Hepatocyte (in vitro differentiated cells): ENCODE measurements around the gene SLC25A33. TPM values are rescaled to one million over a fixed set of nuclear protein-coding genes. Genes with fewer than 3 reads are reported as not detected.

Experiments used
- DNase-seq: peaks from one replicate; pipeline ENCODE4 v3.0.0-alpha.2; 2016; ENCODE audit warnings: low spot score
- H2AFZ ChIP-seq: fragments of 200-600 bp; sonication (generic); 2 replicates; pipeline ENCODE4 v1.6.0; 2016; ENCODE audit warnings: antibody characterized with exemption, mild to moderate bottlenecking
- H3K27ac ChIP-seq: fragments of 200-600 bp; sonication (generic); 2 replicates; pipeline ENCODE4 v1.5.1; 2016; ENCODE audit warnings: mild to moderate bottlenecking
- H3K27me3 ChIP-seq: fragments of 200-600 bp; sonication (generic); 2 replicates; pipeline ENCODE4 v1.6.1; 2016
- H3K36me3 ChIP-seq: fragments of 200-600 bp; sonication (generic); replicated peaks from 2 replicates; pipeline ENCODE4 v1.5.1; 2016; ENCODE audit warnings: low read depth; ENCODE audit not compliant: insufficient read depth
- H3K4me1 ChIP-seq: fragments of 200-600 bp; sonication (generic); 2 replicates; pipeline ENCODE4 v1.5.1; 2016; ENCODE audit warnings: mild to moderate bottlenecking, moderate library complexity; ENCODE audit not compliant: insufficient read depth
- H3K4me2 ChIP-seq: fragments of 200-600 bp; sonication (generic); 2 replicates; pipeline ENCODE4 v1.6.0; 2016
- H3K4me3 ChIP-seq: fragments of 200-600 bp; sonication (generic); 2 replicates; pipeline ENCODE4 v1.5.1; 2016; ENCODE audit warnings: mild to moderate bottlenecking
- H3K79me2 ChIP-seq: fragments of 200-600 bp; sonication (generic); 2 replicates; pipeline ENCODE4 v1.6.0; 2017; ENCODE audit warnings: mild to moderate bottlenecking
- H3K9me2 ChIP-seq: fragments of 200-600 bp; sonication (generic); replicated peaks from 2 replicates; pipeline ENCODE4 v1.6.0; 2017; ENCODE audit warnings: mild to moderate bottlenecking; ENCODE audit not compliant: insufficient read depth
- H3K9me3 ChIP-seq: fragments of 200-600 bp; sonication (generic); 2 replicates; pipeline ENCODE4 v1.5.1; 2016; ENCODE audit warnings: low read depth, mild to moderate bottlenecking
- H4K20me1 ChIP-seq: fragments of 200-600 bp; sonication (generic); 2 replicates; pipeline ENCODE4 v1.6.0; 2016; ENCODE audit warnings: mild to moderate bottlenecking; ENCODE audit not compliant: insufficient read depth, poor library complexity, severe bottlenecking
- CTCF ChIP-seq: fragments of 200-600 bp; sonication (generic); IDR thresholded peaks from 2 replicates; pipeline ENCODE4 v1.5.1; 2016; ENCODE audit warnings: antibody characterized with exemption, mild to moderate bottlenecking; ENCODE audit not compliant: poor library complexity
- EZH2 ChIP-seq: fragments of 200-600 bp; sonication (generic); IDR thresholded peaks from 2 replicates; pipeline ENCODE4 v1.6.1; 2016; ENCODE audit warnings: antibody characterized with exemption, mild to moderate bottlenecking, borderline replicate concordance
- EZH2phosphoT487 ChIP-seq: fragments of 200-600 bp; sonication (generic); IDR thresholded peaks from one replicate; pipeline ENCODE4 v1.6.1; 2018; ENCODE audit warnings: antibody characterized with exemption, mild to moderate bottlenecking, low read depth, moderate library complexity; ENCODE audit not compliant: unreplicated experiment, severe bottlenecking
- WGBS: methylation state at CpG from one replicate; pipeline ENCODE4 v1.1.6; 2016; ENCODE audit warnings: low lambda C conversion rate; ENCODE audit errors: missing lambda C conversion rate; 5-methylcytosine and 5-hydroxymethylcytosine counted together
- polyA plus RNA-seq: library from polyadenylated mRNA; unstranded; fragments of >200 nt; fragmentation: Nextera tagmentation; extraction: Ambion mirVana; gene quantifications from 2 replicates; pipeline ENCODE4 v1.2.1, GENCODE V29; 2016
- total RNA-seq: library from RNA; depleted of rRNA; stranded (reverse); fragments of >200 nt; gene quantifications from 2 replicates; pipeline ENCODE4 v1.2.3, GENCODE V29; 2014

SLC25A33 gene
- total and polyA plus RNA-seq, 2 experiments from 2014 or later, result 14.4 to 21.7 TPM

DNA sequence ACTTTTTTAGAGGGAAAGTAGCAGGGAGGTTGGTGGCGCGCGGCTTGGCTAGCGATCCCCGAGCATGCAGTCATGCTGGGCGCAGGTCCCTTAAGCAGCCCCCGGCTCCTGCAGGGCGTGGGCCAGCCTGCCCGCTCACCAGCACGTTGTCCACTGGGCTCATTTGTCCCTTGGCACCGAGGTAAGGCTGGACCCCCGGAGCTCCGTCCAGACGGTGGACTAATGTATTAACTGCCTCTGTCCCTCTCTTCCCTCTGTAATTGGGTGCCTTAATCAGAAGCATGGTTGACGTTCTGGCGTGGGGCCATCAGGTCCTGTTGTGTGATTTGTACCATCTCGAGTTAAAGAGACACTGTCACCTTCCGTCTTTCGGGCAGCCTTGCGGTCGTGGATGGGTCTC lies 67.2 kb downstream of the SLC25A33 start:
- no peaks in the 10 kb centered on the region for H3K36me3 ChIP-seq

GRCh38 chr1:9606948-9607347 lies 67.7 kb downstream of the SLC25A33 start:
- WGBS, result 92% methylated on average over 10 of the region's 10 CpGs
- Histone ChIP-seq H3K79me2 (no peaks in the 10 kb centered on the region), H3K27ac (no peak overlapping the region), H2AFZ (no peak overlapping the region), H3K27me3 (no peaks in the 10 kb centered on the region), H3K4me3 (no peak overlapping the region), H4K20me1 (no peaks in the 10 kb centered on the region), H3K9me2 (no peaks in the 10 kb centered on the region), H3K4me2 (no peak overlapping the region), H3K36me3 (no peaks in the 10 kb centered on the region), H3K4me1 (no peaks in the 10 kb centered on the region), H3K9me3 (no peaks in the 10 kb centered on the region)
- no peak for DNase-seq
- TF ChIP-seq EZH2 (no peak), CTCF (no peak)

More for the DNA sequence above, 67.2 kb downstream of the SLC25A33 start:
- TF ChIP-seq EZH2phosphoT487, result no peak
- no peak for TF ChIP-seq EZH2
- no peak for TF ChIP-seq CTCF
- no peaks in the 10 kb centered on the region for H3K27me3 ChIP-seq
- H3K9me3 ChIP-seq, result no peaks in the 10 kb centered on the region
- no peaks in the 10 kb centered on the region for H4K20me1 ChIP-seq
- H3K79me2 ChIP-seq, result no peaks in the 10 kb centered on the region
- 97% methylated on average over 21 of the region's 21 CpGs for WGBS
- no peak overlapping the region for H3K4me2 ChIP-seq
- no peak overlapping the region for H3K27ac ChIP-seq
- H2AFZ ChIP-seq, result no peak overlapping the region
- no peaks in the 10 kb centered on the region for H3K9me2 ChIP-seq
- no peak overlapping the region for H3K4me3 ChIP-seq
- no peak for DNase-seq
- H3K4me1 ChIP-seq, result no peaks in the 10 kb centered on the region

GRCh38 chr1:9607352-9607751 lies 68.1 kb downstream of the SLC25A33 start:
- no peaks in the 10 kb centered on the region for H3K4me1 ChIP-seq
- H3K9me2 ChIP-seq, result no peaks in the 10 kb centered on the region
- no peak overlapping the region for H3K4me3 ChIP-seq
- no peaks in the 10 kb centered on the region for H3K36me3 ChIP-seq
- H3K27ac ChIP-seq, result no peak overlapping the region
- H4K20me1 ChIP-seq, result no peaks in the 10 kb centered on the region
- H3K79me2 ChIP-seq, result no peaks in the 10 kb centered on the region
- WGBS, result 96% methylated on average over 14 of the region's 19 CpGs
- no peaks in the 10 kb centered on the region for H3K27me3 ChIP-seq
- no peaks in the 10 kb centered on the region for H3K9me3 ChIP-seq
- DNase-seq, result no peak
- TF ChIP-seq EZH2phosphoT487 (no peak), CTCF (no peak), EZH2 (no peak)
- no peak overlapping the region for H3K4me2 ChIP-seq
- H2AFZ ChIP-seq, result no peak overlapping the region

DNA sequence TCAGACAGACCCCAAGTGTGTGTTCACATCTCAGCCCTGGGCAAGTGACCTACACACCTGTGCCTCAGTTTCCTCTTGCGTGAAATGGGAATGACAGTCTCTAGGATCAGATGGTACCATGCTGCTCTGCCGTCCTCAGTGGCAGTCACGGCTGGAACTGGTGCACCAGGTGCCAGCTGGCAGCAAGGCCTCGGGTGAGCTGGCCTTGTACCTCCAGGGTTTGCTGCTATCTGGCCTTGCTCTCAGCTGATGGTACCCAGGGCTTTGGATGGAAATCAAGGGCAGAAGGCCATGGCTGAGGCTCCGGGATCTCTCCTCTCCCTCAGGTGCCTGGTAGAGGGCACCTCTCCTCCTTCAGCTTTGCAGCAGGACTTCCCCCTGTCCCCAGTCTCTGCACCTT lies 70.7 kb downstream of the SLC25A33 start:
- H3K9me3 ChIP-seq, result no peaks in the 10 kb centered on the region
- no peaks in the 10 kb centered on the region for H3K4me1 ChIP-seq
- no peaks in the 10 kb centered on the region for H3K36me3 ChIP-seq
- no peak overlapping the region for H2AFZ ChIP-seq
- no peak overlapping the region for H3K4me3 ChIP-seq
- no peaks in the 10 kb centered on the region for H3K9me2 ChIP-seq
- TF ChIP-seq EZH2 (no peak), CTCF (no peak), EZH2phosphoT487 (no peak)
- 99% methylated on average over 5 of the region's 5 CpGs for WGBS
- DNase-seq, result no peak
- no peak overlapping the region for H3K27ac ChIP-seq
- no peaks in the 10 kb centered on the region for H4K20me1 ChIP-seq
- H3K4me2 ChIP-seq, result no peak overlapping the region
- H3K79me2 ChIP-seq, result no peaks in the 10 kb centered on the region
- no peaks in the 10 kb centered on the region for H3K27me3 ChIP-seq
